GM19035 (cell line): ENCODE measurements around the gene KISS1.

ENCODE experiments used
- ATAC-seq: cut with Tn5 transposase; IDR thresholded peaks from one replicate; pipeline ENCODE4 v1.9.1; 2021; ENCODE audit not compliant: unreplicated experiment

Gene KISS1

GRCh38 chr1:204218552-204218951 lies 22.3 kb upstream of the KISS1 start:
- ATAC-seq, result no peak

DNA sequence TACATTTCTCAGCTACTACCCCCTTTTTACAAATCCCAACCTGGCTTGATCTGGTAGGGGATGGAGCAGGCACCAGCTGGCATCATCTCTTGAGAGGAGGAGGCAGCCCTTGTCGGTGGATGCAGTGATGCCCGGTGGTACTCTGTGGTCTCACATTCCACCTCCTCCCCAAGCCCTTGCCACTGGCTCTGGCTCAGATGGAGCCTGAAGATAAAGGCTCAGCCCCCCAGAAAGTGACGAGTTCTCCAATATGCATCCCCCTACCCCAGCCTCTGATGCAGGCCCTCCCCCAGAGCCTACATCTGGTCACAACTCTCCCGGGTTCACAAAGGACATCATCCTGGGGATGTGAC lies 21.3 kb upstream of the KISS1 start:
- no peak for ATAC-seq

GRCh38 chr1:204216880-204217647 lies 20.8 kb upstream of the KISS1 start:
- ATAC-seq, result no peak

DNA sequence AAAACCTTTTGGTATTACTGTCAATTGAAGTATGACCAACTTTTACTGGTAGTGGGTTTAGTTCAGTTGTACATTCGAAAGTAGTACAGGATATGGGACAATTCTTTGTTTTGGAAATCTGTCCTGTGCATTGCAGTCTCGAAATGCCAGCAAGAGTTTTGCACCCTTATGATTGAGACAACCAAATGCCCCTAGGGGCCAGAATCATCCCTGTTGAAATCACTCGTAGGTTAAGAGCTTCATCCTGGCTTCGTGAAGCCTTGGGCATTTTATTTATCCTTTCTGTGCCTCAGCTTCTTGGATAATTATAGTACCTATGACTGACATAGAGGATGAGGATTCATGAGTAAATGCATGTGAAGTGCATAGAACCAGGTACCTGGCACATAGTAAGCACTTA lies 19.9 kb upstream of the KISS1 start:
- no peak for ATAC-seq

GRCh38 chr1:204213668-204214662 lies 17.7 kb upstream of the KISS1 start, which contains the start of gene GOLT1A:
GOLT1A (minus strand) TSS chr1:204213988; CDS start chr1:204213906, 82 bp downstream.
- ATAC-seq, result no peak

GRCh38 chr1:204212715-204213114 lies 16.4 kb upstream of the KISS1 start:
- no peak for ATAC-seq

DNA sequence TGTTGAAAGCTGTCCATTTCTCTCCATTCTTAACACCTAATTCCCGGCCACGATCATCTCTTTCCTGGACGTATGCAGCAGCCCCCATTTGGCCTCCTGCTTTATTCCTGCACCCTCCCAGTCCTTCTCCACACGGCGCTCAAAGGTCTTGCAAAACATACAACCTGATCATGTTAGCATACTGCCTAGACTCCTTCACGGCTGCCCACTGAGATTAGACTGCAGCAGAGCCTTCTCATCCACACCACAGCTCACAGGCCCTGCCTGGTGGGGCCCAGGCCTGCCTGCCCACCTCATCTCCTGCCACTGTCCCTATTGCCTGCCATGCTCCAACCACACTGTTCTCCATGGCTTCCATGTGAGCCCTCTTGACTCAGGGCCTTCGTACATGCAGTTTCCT lies 14.8 kb upstream of the KISS1 start:
- no peak for ATAC-seq

GRCh38 chr1:204207136-204207616 lies 10.9 kb upstream of the KISS1 start:
- no peak for ATAC-seq

DNA sequence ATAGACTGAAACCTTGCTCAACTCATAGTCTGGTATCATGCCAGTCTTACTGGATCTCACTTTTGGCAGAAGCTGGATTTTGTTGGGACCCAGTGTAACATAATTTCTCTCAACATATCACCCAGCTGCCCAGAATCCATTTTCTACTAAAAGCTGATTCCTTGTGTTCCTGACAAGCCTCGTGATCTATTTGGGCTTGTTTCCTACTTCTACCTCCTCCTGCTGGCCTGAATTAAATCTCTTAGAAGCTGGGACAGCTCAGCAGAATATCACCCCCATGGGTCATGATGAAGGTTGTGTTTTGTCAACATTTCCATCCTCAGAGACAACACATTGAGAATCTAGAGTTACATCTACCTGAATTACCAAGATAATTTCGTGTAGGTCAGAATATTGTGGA lies 9.8 kb upstream of the KISS1 start:
- ATAC-seq, result no peak

DNA sequence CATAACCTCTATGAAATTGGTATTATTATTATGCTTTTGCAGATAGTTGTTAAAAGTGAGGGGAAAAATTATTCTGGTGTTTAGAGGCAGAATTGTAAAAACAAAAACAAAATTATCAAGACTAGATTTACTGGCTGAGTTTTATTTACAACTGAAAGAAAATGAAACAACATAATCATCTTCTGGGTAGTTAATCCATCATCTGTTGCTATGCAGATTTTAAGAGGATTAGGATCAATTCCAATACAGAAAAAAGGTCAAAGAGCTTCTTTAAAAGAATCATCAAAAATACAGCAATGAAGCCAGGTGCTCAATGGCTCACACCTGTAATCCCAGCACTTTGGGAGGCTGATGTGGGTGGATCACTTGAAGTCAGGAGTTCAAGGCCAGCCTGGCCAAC lies 9.2 kb upstream of the KISS1 start:
- ATAC-seq, result no peak

DNA sequence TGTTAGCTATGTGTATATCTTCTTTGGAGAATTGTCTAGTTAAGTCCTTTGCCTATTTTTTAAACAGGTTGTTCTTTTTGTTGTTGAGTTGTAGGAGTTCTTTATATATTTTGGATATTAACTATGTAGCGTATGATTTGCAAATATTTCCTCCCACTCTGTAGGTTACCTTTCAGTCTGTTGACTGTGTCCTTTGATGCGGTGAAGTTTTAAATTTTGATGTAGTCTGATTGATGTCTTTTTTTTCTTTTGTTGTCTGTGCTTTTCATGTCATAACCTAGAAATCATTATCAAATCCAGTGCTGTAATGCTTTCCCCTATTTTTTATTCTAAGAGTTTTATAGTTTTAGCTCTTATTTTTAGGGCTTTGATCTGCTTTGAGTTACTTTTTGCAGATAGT lies 8.7 kb upstream of the KISS1 start:
- ATAC-seq, result no peak

DNA sequence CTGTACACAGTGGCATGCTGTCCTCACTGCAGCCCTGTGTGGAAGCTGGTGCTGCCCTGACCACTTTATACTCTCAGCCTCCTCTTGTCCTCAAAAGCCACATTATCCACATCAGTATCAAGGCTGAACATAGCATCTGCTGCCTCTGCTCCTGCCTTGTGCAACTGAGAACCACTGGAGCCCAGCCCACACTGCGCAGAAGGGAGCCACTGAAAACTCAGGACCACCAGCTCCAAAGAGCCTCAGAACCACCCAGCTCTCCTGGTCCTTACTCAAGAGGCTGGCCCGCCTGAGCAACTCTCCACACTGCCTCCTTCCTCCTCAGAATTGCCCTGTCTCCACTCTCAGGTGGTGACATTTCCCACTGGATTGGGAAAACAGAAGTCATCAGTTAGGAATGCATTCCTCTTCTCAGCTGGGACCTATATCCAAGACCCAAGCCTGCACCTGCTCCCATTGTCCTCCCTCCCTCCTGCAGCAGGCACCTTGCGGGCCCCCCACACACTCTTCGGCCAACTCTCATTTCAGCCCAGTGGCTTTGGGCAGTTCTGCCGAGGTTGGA lies 7.0 kb upstream of the KISS1 start:
- no peak for ATAC-seq

- ATAC-seq, result no peak
These were observed 6.2 kb upstream of the KISS1 start for GRCh38 chr1:204202481-204202880.

DNA sequence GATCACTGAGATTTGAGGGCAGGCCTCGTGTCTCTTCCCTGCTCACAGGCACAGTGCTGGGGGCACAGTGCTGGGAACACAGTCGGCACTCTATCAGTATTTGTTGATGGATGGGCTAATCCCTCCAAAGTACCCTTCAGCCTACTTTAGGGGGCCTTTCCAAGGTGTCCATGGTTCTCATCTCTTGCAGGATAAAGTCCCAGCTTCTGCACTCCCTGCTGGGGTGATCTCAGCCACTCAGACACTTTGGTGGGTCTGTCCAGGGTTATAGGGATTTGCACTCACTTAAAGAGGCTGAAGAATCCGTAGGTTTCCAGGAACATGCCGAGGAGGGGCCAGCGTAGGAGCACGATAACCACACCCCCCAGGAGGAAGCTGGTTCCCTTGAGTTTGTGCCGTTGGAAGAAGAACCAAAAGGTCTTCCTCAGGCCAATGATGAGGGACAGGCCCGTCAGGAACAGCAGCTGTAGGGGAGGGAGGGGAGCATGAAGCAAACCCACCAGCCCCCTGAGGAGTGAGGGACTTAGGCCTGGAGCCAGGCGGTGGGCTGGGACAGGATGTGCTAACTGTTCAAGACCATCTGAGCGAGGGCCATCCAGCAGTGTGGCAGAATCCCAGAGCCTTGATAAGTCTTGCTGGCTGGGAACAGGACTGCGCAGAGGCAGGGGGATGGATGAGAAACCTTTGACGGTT lies 5.2 kb upstream of the KISS1 start:
- no peak for ATAC-seq

DNA sequence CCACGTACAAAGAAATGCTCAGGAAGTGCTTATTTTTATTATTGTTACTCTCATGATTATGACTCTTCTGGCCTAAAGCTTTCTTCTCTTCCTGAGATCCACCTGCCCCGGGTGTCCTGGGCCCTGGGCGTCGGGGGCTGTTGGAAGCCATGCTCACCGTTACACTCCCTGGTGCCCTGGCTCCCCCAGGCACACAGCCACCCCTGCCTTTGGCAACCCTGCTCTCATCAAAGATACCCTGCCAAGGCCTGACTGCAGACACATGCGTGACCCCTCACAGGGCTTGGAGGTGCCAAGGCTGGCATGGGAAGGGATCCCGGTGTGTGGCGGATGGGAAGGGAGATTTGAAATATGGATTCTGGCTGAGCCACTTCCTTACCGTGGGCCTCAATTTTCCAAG lies 3.3 kb upstream of the KISS1 start:
- ATAC-seq, result no peak

DNA sequence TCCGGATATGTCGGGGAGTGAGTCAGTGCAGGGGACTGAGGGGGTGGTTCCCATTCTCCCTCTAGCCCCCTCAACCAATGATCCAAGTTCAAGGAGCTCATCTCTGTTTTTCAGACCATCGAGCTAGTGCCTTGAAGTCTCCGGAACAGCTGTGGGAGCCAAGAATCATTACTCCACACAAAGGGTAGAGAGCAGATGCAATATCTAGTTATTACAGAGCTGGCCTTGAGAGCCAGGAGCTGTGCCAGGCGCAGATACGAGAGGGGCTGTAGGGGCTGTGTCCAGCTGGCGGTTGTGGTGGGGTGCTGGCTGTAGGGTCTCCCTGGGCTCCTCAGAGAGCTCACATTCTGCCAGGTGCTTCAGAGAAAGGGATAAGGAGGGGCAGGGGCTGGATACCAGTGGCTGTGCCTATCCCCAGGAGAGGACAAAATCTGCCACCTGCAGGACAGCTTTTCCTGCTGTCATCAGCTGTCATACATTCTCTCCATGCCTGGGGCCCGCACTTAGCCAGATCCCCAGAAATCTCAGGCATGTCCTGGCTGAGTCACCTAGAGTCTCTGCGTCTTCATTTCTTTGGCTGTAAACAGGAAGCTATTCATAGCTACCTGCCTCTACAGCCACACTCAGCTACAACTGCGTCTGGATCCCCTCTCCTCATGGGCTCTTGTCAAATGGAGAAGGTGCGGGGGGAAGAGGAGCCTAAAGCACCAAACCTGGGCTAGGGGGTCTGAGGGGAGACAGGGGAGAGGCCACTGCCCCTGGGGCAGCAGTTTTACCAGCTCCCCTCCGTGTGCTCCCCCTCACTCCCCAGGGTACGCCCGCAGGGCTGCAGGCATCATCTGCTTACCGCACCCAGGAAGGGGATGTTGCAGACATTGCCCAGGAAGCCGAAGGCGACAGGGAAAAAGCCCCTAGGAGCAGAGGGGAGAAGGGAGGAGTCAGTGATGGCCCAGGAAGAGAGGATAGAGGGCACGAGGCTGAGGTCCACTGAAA lies 2.4 kb upstream of the KISS1 start:
- no peak for ATAC-seq

GRCh38 chr1:204197068-204197467 lies 777 bp upstream of the KISS1 start:
- no peak for ATAC-seq

DNA sequence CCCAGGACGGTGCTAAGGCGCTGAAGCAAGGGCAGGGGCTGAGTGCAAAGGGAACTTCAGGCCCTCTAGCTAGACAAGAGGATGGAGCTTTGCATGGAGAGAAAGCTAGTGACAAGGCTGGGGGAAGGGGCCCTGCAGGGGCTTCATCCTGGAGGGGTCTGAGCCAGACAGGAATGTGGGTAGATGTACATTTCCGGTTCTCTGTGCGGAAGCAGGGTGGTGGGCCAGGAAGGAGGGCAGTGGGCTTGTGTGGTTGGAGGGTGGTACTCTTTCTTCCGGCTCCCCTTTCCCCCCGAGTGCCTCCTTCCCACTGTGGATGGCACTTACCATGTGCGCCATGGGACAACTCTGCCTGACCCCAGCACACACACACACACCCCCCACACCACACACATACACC lies 1.5 kb downstream of the KISS1 start:
- ATAC-seq, result no peak

DNA sequence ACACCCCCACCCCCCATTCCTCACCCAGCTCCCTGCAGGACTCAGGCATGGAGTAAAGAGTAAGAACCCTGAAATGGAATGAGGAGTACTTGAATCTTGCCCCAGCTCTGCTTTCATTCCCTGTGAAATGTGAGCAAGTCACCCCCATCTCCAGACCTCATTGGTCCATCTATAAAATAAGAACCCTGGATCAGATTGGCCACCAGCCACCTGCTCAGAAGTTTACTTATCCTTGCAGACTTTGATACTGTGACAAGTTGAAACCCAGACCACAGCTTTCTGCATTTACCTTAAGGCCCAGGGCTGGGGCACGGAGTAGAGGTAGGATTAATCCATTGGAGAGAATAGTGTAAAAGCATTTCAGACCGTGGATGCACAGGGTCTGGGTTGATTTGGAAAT lies 2.2 kb downstream of the KISS1 start:
- ATAC-seq, result no peak
